Suprapubic skin (tissue), 4 donors: ENCODE data around the gene LEF1. TPM values are rescaled to one million over a fixed set of nuclear protein-coding genes. Genes with fewer than 3 reads are reported as not detected.

Source experiments
- DNase-seq, 2 donors: peaks; one replicate each; pipeline ENCODE4 v3.0.0-alpha.2; 2019; ENCODE audit warnings: low spot score in 2 of 2
- H3K27ac ChIP-seq: fragments of 200-600 bp; sonication (generic); one replicate; pipeline ENCODE4 v1.5.1; 2019
- H3K27me3 ChIP-seq: fragments of 200-600 bp; sonication (generic); one replicate; pipeline ENCODE4 v1.5.1; 2019
- H3K36me3 ChIP-seq: fragments of 200-600 bp; sonication (generic); one replicate; pipeline ENCODE4 v1.5.1; 2019
- H3K4me1 ChIP-seq: fragments of 200-600 bp; sonication (generic); one replicate; pipeline ENCODE4 v1.5.1; 2019
- H3K4me3 ChIP-seq: fragments of 200-600 bp; sonication (generic); one replicate; pipeline ENCODE4 v1.5.1; 2019; ENCODE audit warnings: mild to moderate bottlenecking
- H3K9me3 ChIP-seq: fragments of 200-600 bp; sonication (generic); one replicate; pipeline ENCODE4 v1.5.1; 2019
- EP300 ChIP-seq: sonication (generic); formaldehyde crosslinking; IDR thresholded peaks from one replicate; pipeline ENCODE4 v1.6.1; 2017; ENCODE audit warnings: antibody characterized with exemption
- POLR2A ChIP-seq, 2 donors: fragments of 450-650 bp; IDR thresholded peaks; one replicate each; pipeline ENCODE4 v1.6.1; 2017; ENCODE audit warnings: antibody characterized with exemption in 2 of 2, mild to moderate bottlenecking in 2 of 2, moderate library complexity in 2 of 2
- POLR2AphosphoS5 ChIP-seq, 3 donors: sonication (generic); formaldehyde crosslinking; IDR thresholded peaks; one replicate each; pipeline ENCODE4 v1.6.1; 2017; ENCODE audit warnings: antibody characterized with exemption in 3 of 3
- WGBS: methylation state at CpG from one replicate; pipeline ENCODE4 v1.1.5; 2018; 5-methylcytosine and 5-hydroxymethylcytosine counted together
- total RNA-seq, 4 donors: library from RNA; depleted of rRNA; stranded (reverse); fragments of >200 nt; gene quantifications; one replicate each; pipeline ENCODE4 v1.1.0, GENCODE V29; 2016
- TF ChIP-seq, protein P1 (sequence below), 2 donors: fragments of 200-600 bp in 1 of 2; fragments of 450-650 bp in 1 of 2; sonication (generic) in 1 of 2; IDR thresholded peaks; one replicate each; pipeline ENCODE4 v1.5.1; 2016 to 2019; ENCODE audit warnings: antibody characterized with exemption in 2 of 2, mild to moderate bottlenecking in 1 of 2, moderate library complexity in 1 of 2

LEF1 gene
- total RNA-seq, 4 donors from 2014 or later: 7.2 to 23.4 (median 14.5) TPM

DNA sequence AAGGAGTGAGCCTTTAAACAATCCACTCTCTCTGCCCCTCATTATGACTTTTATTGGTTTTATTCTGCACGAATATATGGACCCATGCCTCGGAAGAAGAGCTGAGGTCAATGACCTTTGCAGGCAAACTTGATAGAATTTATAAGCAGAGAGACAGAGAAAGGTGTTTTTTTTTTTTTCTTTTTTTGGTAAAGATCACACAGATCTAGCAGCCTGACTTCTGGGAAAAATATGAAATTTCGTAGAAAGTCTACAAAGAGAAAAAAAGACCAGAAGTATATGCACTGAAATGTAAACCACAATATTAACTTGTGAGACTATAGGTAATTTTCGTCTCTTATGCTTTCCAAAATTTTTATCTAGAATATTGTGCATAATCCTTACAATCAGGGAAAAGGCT, 61.6 kb downstream of the LEF1 start:
- 82% methylated on average over 4 of the region's 4 CpGs for WGBS
- H3K27me3 ChIP-seq: no peaks in the 10 kb centered on the region
- no peak overlapping the region for H3K4me3 ChIP-seq
- H3K27ac ChIP-seq: no peak overlapping the region
- no peaks in the 10 kb centered on the region for H3K36me3 ChIP-seq
- no peaks in the 10 kb centered on the region for H3K4me1 ChIP-seq
- H3K9me3 ChIP-seq: no peaks in the 10 kb centered on the region
- no peak for DNase-seq
- no peak for TF ChIP-seq EP300
- no peak for TF ChIP-seq POLR2AphosphoS5 (IDR thresholded peaks at IDR 0.05)
- TF ChIP-seq, protein P1, sequence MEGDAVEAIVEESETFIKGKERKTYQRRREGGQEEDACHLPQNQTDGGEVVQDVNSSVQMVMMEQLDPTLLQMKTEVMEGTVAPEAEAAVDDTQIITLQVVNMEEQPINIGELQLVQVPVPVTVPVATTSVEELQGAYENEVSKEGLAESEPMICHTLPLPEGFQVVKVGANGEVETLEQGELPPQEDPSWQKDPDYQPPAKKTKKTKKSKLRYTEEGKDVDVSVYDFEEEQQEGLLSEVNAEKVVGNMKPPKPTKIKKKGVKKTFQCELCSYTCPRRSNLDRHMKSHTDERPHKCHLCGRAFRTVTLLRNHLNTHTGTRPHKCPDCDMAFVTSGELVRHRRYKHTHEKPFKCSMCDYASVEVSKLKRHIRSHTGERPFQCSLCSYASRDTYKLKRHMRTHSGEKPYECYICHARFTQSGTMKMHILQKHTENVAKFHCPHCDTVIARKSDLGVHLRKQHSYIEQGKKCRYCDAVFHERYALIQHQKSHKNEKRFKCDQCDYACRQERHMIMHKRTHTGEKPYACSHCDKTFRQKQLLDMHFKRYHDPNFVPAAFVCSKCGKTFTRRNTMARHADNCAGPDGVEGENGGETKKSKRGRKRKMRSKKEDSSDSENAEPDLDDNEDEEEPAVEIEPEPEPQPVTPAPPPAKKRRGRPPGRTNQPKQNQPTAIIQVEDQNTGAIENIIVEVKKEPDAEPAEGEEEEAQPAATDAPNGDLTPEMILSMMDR (IDR thresholded peaks at IDR 0.05): no peak
- no peak for TF ChIP-seq POLR2A (IDR thresholded peaks at IDR 0.05)

DNA sequence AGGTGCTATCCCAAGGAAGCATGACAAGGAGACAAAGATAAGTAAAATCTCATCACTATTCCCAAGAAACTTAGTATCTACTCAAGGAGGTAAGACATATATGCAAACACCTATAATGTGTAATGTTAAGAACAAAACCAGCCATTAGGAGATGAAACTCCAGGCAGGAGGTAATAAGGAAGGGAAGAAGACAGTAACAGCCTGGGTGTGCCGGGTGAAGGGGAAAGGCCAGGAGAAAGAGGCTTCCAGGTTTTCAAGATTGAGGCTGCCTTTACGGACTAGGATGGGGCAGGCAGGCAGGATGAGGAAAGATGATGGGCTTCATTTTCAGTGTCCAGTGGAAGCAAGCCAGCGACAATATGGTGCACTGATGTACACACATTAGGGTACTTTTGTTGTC, 62.5 kb downstream of the LEF1 start:
- H3K27me3 ChIP-seq: no peaks in the 10 kb centered on the region
- WGBS: 93% methylated on average over 3 of the region's 3 CpGs
- DNase-seq: no peak

DNA sequence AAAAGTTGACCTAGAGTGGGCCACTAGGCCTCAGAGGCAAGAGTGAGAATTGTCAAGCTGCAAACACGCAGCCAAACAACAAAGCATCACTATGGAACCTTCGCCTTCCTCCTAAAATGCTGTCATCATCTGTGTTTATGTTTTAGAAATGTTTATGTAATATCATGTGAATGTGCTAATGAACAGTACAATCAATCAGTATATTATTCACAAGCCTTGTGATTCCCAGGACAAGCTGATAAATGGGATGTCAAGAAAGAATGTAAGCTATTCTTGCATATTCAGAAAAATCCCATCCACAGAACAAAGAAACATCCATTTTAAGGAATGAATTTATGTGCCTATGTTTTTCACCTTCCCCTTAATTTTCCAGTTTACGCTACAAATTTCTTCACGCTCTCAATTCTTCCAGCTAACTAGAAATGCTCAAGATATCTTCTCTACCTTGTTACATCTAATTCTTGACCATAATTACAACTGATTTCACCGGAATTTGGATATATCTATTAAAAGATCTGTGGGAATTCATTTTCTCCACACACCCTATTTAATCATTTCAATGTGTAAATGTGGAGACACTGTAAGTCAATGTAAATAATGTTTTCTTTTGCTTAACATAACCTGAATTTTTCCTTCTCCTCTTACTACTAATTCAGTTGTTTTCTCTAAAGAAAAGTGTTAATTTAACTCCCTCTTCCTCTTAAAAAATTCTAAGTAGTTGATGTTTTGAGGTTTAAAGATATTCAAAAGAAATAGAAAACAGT, 65.5 kb downstream of the LEF1 start:
- WGBS: 83% methylated on average over 5 of the region's 5 CpGs
- Histone ChIP-seq H3K9me3 (no peaks in the 10 kb centered on the region), H3K27ac (no peak overlapping the region), H3K27me3 (no peaks in the 10 kb centered on the region), H3K4me3 (no peak overlapping the region), H3K4me1 (no peaks in the 10 kb centered on the region), H3K36me3 (no peaks in the 10 kb centered on the region)
- no peak for DNase-seq
- no peak for TF ChIP-seq EP300
- TF ChIP-seq POLR2AphosphoS5 (IDR thresholded peaks at IDR 0.05): no peak
- TF ChIP-seq, protein P1 (IDR thresholded peaks at IDR 0.05): no peak
- no peak for TF ChIP-seq POLR2A (IDR thresholded peaks at IDR 0.05)

More for the DNA sequence above, 62.5 kb downstream of the LEF1 start:
- Histone ChIP-seq H3K4me1 (no peaks in the 10 kb centered on the region), H3K4me3 (no peak overlapping the region), H3K27ac (no peak overlapping the region), H3K36me3 (no peaks in the 10 kb centered on the region), H3K9me3 (no peaks in the 10 kb centered on the region)
- TF ChIP-seq EP300 (no peak), POLR2AphosphoS5 (IDR thresholded peaks at IDR 0.05) (no peak), POLR2A (IDR thresholded peaks at IDR 0.05) (no peak)
- TF ChIP-seq, protein P1 (IDR thresholded peaks at IDR 0.05): no peak

DNA sequence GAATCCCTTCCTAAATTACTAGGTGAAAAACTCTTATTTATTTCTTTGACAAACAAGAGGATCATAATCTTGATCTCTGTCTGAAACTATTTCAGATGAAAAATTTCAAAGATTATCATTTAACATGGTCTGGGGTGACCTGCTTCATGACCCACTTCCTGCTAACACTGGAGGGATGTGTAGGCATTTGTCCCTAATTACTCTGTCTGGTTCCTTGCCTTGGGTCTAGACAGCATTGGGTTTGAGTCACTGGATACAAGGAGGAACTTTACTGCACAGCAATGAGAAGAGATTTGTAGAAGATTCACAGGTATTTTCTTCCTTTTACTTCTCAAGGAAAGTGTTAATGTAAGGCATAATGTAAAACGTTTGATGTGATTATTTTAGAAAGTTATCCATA, 67.9 kb downstream of the LEF1 start:
- Histone ChIP-seq H3K36me3 (no peaks in the 10 kb centered on the region), H3K27ac (no peak overlapping the region), H3K4me3 (no peak overlapping the region), H3K4me1 (no peaks in the 10 kb centered on the region), H3K9me3 (no peaks in the 10 kb centered on the region), H3K27me3 (no peaks in the 10 kb centered on the region)
- 39% methylated on average over 1 of the region's 1 CpG for WGBS
- TF ChIP-seq, protein P1 (IDR thresholded peaks at IDR 0.05): no peak
- no peak for TF ChIP-seq EP300
- no peak for TF ChIP-seq POLR2AphosphoS5 (IDR thresholded peaks at IDR 0.05)
- no peak for TF ChIP-seq POLR2A (IDR thresholded peaks at IDR 0.05)
- no peak for DNase-seq

DNA sequence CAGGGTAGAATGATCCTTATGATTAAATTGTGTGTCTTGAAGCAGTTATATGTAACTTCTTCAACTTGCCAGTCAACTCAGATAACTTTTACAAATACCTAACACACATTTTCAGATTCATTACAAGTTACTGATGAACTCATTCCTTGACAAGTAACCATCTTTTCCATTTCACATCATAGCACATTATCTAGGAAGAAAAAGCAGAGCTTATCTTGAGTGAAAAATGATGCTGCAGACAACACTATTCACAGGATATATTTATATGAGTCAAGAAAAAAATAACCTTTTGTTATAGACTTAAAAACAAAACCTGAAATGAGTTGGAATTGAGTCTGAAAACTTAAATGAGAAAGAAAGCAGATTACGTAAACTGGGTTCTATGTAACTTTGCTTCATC, 68.9 kb downstream of the LEF1 start:
- DNase-seq: no peak
- WGBS: 94% methylated on average over 1 of the region's 1 CpG

More for the DNA sequence above, 68.9 kb downstream of the LEF1 start:
- H3K9me3 ChIP-seq: no peaks in the 10 kb centered on the region
- H3K27ac ChIP-seq: no peak overlapping the region
- H3K27me3 ChIP-seq: no peaks in the 10 kb centered on the region
- no peak overlapping the region for H3K4me3 ChIP-seq
- TF ChIP-seq POLR2AphosphoS5 (IDR thresholded peaks at IDR 0.05) (no peak), EP300 (no peak), POLR2A (IDR thresholded peaks at IDR 0.05) (no peak)
- TF ChIP-seq, protein P1 (IDR thresholded peaks at IDR 0.05): no peak
- no peaks in the 10 kb centered on the region for H3K36me3 ChIP-seq
- H3K4me1 ChIP-seq: no peaks in the 10 kb centered on the region
